ENCODE data around the gene CFAP100. TPM values are rescaled to one million over a fixed set of nuclear protein-coding genes. Genes with fewer than 3 reads are reported as not detected.

CFAP100 gene
- total and polyA plus RNA-seq, 2 experiments from 2014 or later: not detected

DNA sequence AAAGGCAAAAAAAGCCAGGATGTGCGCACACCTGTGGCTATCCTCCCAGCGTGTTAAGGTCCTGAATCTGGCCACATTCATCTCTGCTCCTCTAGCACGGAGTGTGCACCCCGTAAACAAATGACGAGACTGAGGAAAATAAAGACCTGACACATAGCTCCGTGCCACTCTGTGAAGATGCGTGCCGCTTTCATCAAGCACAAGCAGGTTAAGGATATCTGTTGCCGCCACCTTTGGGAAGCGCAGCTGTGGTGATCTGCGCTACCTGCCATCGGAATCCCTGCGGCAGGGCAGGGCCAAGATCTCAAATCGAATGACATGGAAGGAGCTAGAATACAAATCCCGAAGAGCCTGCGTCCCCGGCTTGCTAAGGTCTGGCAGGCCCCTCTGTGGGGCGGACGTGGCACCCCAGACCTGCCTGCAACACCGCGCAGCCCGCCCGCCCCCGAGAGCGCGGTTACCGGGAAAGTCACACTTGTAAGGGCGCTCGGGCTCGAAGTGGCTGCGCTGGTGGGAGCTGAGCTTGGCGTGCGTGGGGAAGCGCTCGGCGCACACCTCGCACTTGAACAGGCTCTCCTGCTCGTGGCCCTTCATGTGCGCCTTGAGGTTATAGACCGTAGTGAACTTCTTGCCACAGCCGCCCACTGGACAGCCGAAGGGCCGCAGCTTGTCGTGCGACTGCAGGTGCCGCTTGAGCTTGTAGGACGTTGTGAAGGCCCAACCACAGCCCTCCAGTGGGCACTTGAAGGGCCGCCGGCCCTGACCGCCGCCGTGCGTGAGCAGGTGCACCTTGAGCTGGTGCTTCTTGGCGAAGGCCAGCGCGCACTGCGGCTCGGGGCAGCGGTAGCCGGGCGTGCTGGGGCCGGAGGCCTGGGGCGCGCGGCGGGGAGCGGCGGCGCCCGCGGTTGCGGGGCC, 80.0 kb downstream of the CFAP100 start:
- Histone ChIP-seq H3K4me1 (ENCODE audit: low read depth) (peaks cover 27% of the 10 kb centered on the region), H3K27ac (peak overlapping the region; percentile 95), H3K27me3 (no peaks in the 10 kb centered on the region), H3K4me3 (peak overlapping the region; percentile 61), H3K36me3 (peaks cover 13% of the 10 kb centered on the region), H3K9me3 (ENCODE audit: low read depth) (no peaks in the 10 kb centered on the region)
- no peak for TF ChIP-seq CTCF (IDR thresholded peaks at IDR 0.05; ENCODE audit: low read depth, low read length)
- peak; percentile 53 to 64 for DNase-seq (ENCODE audit: low read depth in 1 of 2, low spot score in 1 of 2)

DNA sequence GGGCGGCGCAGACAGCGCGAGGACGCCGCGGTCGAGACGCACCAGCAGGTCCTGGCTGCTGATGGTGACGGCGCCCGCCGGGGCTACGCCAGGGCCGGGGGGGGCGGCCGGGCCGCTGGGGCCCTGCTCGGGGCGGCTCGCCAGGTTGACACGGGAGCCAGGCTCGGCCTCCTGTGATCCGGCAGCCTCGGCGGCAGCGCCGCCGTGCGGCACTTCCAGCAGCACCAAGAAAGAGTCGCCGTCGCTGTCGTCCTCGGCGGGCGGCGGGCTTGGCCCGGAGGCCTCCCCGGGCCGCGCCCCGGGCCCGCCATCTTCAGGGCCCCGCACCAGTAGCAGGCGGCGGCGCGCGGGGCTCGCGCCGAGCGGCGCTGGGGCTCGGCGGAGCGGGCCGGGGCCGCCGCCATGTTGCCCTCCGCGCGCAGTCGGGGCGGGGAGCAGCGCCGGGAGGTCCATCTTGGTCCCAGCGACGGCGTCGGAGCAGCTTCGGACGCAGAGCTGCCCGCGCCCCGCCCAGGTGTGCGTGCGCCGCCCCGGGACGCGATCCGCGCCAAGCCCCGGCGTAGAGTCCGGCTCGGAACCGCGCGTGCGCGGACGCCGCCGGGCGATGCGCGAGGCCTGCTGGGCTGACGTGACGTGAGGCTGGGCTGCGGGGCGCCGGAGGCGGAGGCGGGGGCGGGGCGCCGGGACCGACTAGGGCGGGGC, 80.9 kb downstream of the CFAP100 start, which contains the start of gene ZXDC:
Gene ZXDC, minus strand, starts transcription at position 479 of the 702 bp plus-strand sequence. Its CDS starts 26 bp downstream, at position 453.
- peak; percentile 96 to 97 for DNase-seq (ENCODE audit: low read depth in 1 of 2, low spot score in 1 of 2)
- Histone ChIP-seq H3K27me3 (no peaks in the 10 kb centered on the region), H3K27ac (peak within 1 kb of the TSS; percentile 95), H3K9me3 (ENCODE audit: low read depth) (no peaks in the 10 kb centered on the region), H3K36me3 (peaks cover 8% of the 10 kb centered on the region), H3K4me1 (ENCODE audit: low read depth) (peaks cover 27% of the 10 kb centered on the region), H3K4me3 (peak within 1 kb of the TSS; percentile 61)
- TF ChIP-seq CTCF (IDR thresholded peaks at IDR 0.05; ENCODE audit: low read depth, low read length): peak; percentile 26

DNA sequence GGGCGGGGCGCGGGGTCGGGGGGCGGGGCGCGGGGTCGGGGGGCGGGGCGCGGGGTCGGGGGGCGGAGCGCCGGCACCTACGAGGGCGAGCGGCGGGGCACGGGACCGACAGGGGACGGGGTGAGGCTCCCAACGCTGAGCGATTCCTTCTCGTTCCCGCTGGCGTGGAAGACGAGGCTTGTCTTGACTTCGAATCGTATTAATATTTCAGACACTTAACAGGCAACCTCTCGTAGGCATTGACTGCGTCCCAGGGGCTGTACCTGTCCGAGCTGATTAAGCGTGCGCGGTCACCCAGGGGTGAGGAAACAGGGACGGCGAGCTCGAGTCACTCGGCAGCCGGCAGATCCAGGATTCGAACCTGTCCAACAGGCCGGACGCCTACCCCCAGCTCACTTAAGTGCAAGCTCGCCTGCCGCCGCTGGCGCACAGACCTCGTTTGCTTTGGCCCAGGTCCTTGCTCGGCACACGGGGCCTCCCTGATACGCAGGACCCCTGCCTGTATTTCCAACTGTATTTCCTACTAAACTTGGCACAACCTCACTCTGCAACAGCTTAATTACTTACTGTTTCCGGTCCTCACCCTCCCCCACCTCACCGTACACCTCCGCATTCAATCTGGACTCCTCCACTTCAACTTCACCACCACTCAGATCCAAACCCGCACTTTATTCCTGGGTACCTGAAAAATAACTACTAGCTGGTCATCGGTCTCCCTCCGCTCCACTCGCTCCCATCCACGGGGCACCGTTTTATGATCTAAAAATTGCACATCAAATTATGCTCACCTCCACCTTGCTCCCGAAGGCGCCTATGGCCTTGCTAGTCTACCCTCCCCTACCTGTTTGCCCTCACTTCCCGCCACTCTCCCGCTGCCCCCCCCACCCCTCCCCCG, 81.7 kb downstream of the CFAP100 start:
- TF ChIP-seq CTCF (IDR thresholded peaks at IDR 0.05; ENCODE audit: low read depth, low read length): no peak
- Histone ChIP-seq H3K9me3 (ENCODE audit: low read depth) (no peaks in the 10 kb centered on the region), H3K4me3 (peak overlapping the region; percentile 34), H3K4me1 (ENCODE audit: low read depth) (peaks cover 27% of the 10 kb centered on the region), H3K27me3 (no peaks in the 10 kb centered on the region), H3K27ac (peak overlapping the region; percentile 71), H3K36me3 (no peaks in the 10 kb centered on the region)
- DNase-seq (ENCODE audit: low read depth in 1 of 2, low spot score in 1 of 2): peak in 1 of 2 donors; percentile 56

DNA sequence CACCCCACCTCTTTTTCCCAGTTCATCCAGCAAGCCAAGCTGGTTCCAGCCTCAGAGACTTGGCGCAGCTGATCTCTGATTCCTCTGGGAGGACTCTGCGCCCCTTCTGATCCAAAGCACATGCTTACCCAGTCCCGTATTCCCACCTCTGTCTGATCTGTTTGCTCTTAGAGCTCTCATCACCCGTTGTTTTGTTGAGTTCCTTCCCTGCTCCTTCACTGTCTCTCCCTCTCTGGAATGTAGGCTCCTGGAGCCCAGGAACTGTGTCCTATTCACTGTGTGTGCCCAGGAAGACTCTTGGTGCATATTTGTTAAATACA, 82.3 kb downstream of the CFAP100 start:
- Histone ChIP-seq H3K36me3 (no peaks in the 10 kb centered on the region), H3K27me3 (no peaks in the 10 kb centered on the region), H3K27ac (no peak overlapping the region), H3K4me1 (ENCODE audit: low read depth) (peaks cover 23% of the 10 kb centered on the region), H3K4me3 (no peak overlapping the region), H3K9me3 (ENCODE audit: low read depth) (no peaks in the 10 kb centered on the region)
- peak; percentile 14 to 15 for DNase-seq (ENCODE audit: low read depth in 1 of 2, low spot score in 1 of 2)
- TF ChIP-seq CTCF (IDR thresholded peaks at IDR 0.05; ENCODE audit: low read depth, low read length): no peak
